ENCODE measurements around the gene NKD1.

NKD1 gene

DNA sequence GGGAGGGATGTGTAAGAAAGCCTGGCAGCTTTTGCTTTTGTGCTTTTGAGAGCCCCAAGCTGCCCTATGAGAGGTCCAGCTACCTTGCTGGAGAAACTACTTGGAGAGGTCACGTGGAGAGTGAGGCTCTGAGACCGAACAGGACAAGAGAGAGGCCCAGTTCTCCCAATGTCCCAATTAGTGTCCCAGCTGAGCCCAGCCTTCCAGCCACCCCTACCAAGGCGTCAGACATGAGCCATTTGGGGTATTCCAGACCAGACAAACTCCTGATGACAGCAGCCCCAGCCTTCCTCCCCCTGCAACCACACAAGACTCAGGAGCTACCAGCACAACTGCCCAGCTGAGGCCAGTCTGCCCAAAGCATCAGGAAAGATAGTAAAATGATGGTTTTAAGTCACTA is 35.0 kb downstream of the NKD1 start:
- Histone ChIP-seq H3K9ac (ENCODE audit: low read length) (no peak overlapping the region), H3K9me3 (ENCODE audit: insufficient read depth, low read length) (no peaks in the 10 kb centered on the region), H3K36me3 (replicated peaks; ENCODE audit: low read depth, low read length) (peaks cover 8% of the 10 kb centered on the region), H3K27me3 (ENCODE audit: low read depth, low read length) (no peaks in the 10 kb centered on the region), H2AFZ (ENCODE audit: low read depth, low read length) (no peak overlapping the region), H3K4me1 (ENCODE audit: low read length) (peaks cover 25% of the 10 kb centered on the region), H4K20me1 (ENCODE audit: insufficient read depth, low read length) (no peaks in the 10 kb centered on the region), H3K27ac (ENCODE audit: low read length) (no peak overlapping the region), H3K4me2 (ENCODE audit: low read length) (no peak overlapping the region), H3K79me2 (ENCODE audit: low read length) (no peaks in the 10 kb centered on the region), H3K4me3 (ENCODE audit: low read length) (no peak overlapping the region)
- TF ChIP-seq EZH2phosphoT487 (IDR thresholded peaks at IDR 0.05; ENCODE audit: low read depth), result no peak
- TF ChIP-seq, protein P1, sequence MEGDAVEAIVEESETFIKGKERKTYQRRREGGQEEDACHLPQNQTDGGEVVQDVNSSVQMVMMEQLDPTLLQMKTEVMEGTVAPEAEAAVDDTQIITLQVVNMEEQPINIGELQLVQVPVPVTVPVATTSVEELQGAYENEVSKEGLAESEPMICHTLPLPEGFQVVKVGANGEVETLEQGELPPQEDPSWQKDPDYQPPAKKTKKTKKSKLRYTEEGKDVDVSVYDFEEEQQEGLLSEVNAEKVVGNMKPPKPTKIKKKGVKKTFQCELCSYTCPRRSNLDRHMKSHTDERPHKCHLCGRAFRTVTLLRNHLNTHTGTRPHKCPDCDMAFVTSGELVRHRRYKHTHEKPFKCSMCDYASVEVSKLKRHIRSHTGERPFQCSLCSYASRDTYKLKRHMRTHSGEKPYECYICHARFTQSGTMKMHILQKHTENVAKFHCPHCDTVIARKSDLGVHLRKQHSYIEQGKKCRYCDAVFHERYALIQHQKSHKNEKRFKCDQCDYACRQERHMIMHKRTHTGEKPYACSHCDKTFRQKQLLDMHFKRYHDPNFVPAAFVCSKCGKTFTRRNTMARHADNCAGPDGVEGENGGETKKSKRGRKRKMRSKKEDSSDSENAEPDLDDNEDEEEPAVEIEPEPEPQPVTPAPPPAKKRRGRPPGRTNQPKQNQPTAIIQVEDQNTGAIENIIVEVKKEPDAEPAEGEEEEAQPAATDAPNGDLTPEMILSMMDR (IDR thresholded peaks at IDR 0.05; ENCODE audit: low read depth, low read length), result no peak

DNA sequence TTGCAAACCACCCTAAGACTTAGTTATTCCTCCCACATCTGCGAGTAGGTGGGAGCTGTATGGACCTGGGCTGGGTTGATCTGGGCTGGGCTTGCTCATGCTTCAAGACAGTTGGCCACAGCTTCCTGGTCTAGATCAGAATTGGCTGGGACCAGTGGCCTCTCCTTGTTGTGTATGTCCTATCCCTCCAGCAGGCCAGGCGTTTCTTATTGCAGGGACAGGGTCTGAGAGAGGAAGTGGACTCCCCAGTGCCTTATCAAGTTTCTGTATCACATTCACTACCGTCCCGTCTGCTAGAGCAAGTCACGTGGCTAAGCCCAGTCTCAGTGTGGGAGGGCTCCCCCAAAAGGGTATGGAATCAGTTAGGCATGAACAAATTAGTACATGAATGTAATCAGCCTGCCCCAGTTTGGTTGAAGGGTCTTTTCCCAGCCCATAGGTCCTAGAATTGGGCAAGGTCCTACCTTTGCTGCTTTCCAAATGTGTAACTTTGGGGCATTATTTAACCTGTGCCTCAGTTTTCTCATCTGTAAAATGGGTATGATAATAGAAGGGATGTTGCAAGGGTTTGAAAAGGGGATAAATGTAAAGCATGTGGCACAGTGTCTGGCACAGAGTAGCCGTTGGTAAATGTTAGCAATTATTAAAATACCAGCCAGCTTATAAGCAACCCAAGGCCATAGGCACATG is 36.0 kb downstream of the NKD1 start:
- peak overlapping the region; percentile 36 for H3K4me2 ChIP-seq (ENCODE audit: low read length)

DNA sequence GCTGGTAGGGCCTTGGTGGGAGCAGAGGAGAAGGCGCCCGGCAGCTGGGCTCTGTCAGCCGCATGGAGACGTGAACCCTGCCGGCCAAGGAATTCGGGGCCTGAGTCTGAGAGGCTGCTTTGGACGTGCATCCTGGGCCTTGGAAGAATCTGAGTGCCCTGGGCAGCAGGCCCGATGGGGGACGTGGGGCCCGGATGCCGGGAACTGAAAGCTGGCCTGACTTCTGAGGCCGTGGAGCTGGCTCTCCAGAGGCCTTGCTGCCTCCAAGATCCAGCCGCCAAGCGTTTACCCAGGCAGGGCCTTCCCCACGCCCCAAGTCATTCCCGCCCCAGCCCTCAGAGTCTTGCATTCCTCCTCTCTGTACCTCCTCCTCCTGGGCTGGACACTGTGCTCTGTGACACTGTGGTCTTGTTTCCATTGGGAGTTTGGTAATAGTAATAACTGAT is 37.2 kb downstream of the NKD1 start:
- no peaks in the 10 kb centered on the region for H4K20me1 ChIP-seq (ENCODE audit: insufficient read depth, low read length)
- no peaks in the 10 kb centered on the region for H3K9me3 ChIP-seq (ENCODE audit: insufficient read depth, low read length)
- no peak overlapping the region for H2AFZ ChIP-seq (ENCODE audit: low read depth, low read length)
- TF ChIP-seq, protein P1 (IDR thresholded peaks at IDR 0.05; ENCODE audit: low read depth, low read length), result no peak
- TF ChIP-seq EZH2phosphoT487 (IDR thresholded peaks at IDR 0.05; ENCODE audit: low read depth), result no peak
- H3K4me3 ChIP-seq (ENCODE audit: low read length), result no peak overlapping the region
- H3K9ac ChIP-seq (ENCODE audit: low read length), result no peak overlapping the region
- H3K4me2 ChIP-seq (ENCODE audit: low read length), result no peak overlapping the region
- H3K27me3 ChIP-seq (ENCODE audit: low read depth, low read length), result no peaks in the 10 kb centered on the region
- H3K79me2 ChIP-seq (ENCODE audit: low read length), result no peaks in the 10 kb centered on the region
- H3K4me1 ChIP-seq (ENCODE audit: low read length), result peaks cover 37% of the 10 kb centered on the region
- H3K36me3 ChIP-seq (replicated peaks; ENCODE audit: low read depth, low read length), result peaks cover 8% of the 10 kb centered on the region
- no peak overlapping the region for H3K27ac ChIP-seq (ENCODE audit: low read length)

More for the DNA sequence above, 36.0 kb downstream of the NKD1 start:
- peak overlapping the region; percentile 9; the same call in 1 of the 2 replicates for H3K9ac ChIP-seq (ENCODE audit: low read length)
- peaks cover 8% of the 10 kb centered on the region for H3K36me3 ChIP-seq (replicated peaks; ENCODE audit: low read depth, low read length)
- H3K79me2 ChIP-seq (ENCODE audit: low read length), result no peaks in the 10 kb centered on the region
- H3K9me3 ChIP-seq (ENCODE audit: insufficient read depth, low read length), result no peaks in the 10 kb centered on the region
- TF ChIP-seq EZH2phosphoT487 (IDR thresholded peaks at IDR 0.05; ENCODE audit: low read depth), result no peak
- TF ChIP-seq, protein P1 (IDR thresholded peaks at IDR 0.05; ENCODE audit: low read depth, low read length), result no peak
- H3K4me3 ChIP-seq (ENCODE audit: low read length), result no peak overlapping the region
- peak overlapping the region; percentile 17; the same call in 1 of the 2 replicates for H2AFZ ChIP-seq (ENCODE audit: low read depth, low read length)
- no peak overlapping the region; the same call in 1 of the 2 replicates for H3K27ac ChIP-seq (ENCODE audit: low read length)
- H3K4me1 ChIP-seq (ENCODE audit: low read length), result peaks cover 27% of the 10 kb centered on the region
- no peaks in the 10 kb centered on the region for H3K27me3 ChIP-seq (ENCODE audit: low read depth, low read length)
- H4K20me1 ChIP-seq (ENCODE audit: insufficient read depth, low read length), result no peaks in the 10 kb centered on the region

DNA sequence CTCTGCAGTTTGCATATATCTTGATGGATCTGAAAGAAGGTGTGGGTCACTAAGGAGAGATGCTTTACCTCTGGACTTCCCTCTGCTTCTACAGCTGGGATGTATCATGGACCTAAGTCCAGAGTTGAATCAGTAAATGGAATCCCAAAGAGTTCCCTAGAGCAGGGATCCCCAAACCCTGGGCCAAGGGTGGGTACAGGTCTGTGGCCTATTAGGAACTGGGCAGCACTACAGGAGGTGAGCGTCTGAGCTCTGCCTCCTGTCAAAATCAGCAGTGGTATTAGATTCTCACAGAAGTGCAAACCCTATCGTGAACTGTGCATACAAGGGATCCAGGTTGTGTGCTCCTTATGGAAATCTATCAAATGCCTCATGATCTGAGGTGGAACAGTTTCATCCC is 39.3 kb downstream of the NKD1 start:
- TF ChIP-seq, protein P1 (IDR thresholded peaks at IDR 0.05; ENCODE audit: low read depth, low read length), result no peak
- TF ChIP-seq EZH2phosphoT487 (IDR thresholded peaks at IDR 0.05; ENCODE audit: low read depth), result no peak
- H3K4me3 ChIP-seq (ENCODE audit: low read length), result no peak overlapping the region
- peaks cover 37% of the 10 kb centered on the region for H3K4me1 ChIP-seq (ENCODE audit: low read length)

More for the DNA sequence above, 39.3 kb downstream of the NKD1 start:
- Histone ChIP-seq H3K27me3 (ENCODE audit: low read depth, low read length) (no peaks in the 10 kb centered on the region), H3K9me3 (ENCODE audit: insufficient read depth, low read length) (no peaks in the 10 kb centered on the region), H3K9ac (ENCODE audit: low read length) (no peak overlapping the region), H3K79me2 (ENCODE audit: low read length) (no peaks in the 10 kb centered on the region), H4K20me1 (ENCODE audit: insufficient read depth, low read length) (no peaks in the 10 kb centered on the region), H3K4me2 (ENCODE audit: low read length) (no peak overlapping the region), H2AFZ (ENCODE audit: low read depth, low read length) (no peak overlapping the region), H3K36me3 (replicated peaks; ENCODE audit: low read depth, low read length) (peaks cover 8% of the 10 kb centered on the region), H3K27ac (ENCODE audit: low read length) (no peak overlapping the region)
